ENCODE results near the gene GPI.

Gene GPI

DNA sequence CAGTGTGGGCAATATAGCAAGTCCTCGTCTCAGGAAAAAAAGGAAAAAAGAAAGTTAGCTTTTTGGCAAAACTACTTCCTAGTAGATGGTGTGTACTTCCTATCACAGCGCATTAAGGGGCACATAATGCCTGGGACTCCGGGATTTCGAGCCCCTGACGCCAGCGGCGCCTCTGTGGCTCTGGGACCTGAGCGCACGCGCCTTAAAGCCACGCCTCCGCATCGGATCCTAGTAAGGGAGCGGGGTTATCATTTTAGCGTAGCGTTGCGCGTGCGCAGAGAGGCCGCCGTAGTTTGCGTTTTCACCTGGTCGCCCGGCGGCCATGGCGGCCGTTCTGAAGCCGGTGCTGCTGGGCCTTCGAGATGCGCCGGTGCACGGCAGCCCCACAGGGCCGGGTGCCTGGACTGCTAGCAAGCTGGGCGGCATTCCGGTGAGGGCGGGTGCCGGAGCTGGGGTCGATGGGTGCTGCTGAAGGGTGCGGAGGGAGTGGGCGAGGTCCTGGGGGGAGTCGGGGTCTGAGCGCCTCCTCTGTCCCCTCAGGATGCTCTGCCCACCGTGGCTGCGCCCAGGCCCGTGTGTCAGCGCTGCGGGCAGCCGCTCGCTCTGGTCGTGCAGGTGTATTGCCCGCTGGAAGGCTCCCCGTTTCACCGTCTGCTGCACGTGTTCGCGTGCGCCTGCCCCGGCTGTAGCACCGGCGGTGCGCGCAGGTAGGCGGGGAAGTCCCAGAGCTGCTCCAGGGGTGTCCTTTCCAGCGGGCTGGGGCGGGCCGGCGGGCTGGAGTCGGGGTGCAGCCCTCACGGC is 39.3 kb downstream of the GPI start, which contains the start of gene PDCD2L:
TSS of gene PDCD2L (plus strand) at position 291 of the 801 bp plus-strand sequence. CDS start at position 323, 32 bp downstream.
- DNase-seq (ENCODE audit: low read depth), result peak; percentile 46

DNA sequence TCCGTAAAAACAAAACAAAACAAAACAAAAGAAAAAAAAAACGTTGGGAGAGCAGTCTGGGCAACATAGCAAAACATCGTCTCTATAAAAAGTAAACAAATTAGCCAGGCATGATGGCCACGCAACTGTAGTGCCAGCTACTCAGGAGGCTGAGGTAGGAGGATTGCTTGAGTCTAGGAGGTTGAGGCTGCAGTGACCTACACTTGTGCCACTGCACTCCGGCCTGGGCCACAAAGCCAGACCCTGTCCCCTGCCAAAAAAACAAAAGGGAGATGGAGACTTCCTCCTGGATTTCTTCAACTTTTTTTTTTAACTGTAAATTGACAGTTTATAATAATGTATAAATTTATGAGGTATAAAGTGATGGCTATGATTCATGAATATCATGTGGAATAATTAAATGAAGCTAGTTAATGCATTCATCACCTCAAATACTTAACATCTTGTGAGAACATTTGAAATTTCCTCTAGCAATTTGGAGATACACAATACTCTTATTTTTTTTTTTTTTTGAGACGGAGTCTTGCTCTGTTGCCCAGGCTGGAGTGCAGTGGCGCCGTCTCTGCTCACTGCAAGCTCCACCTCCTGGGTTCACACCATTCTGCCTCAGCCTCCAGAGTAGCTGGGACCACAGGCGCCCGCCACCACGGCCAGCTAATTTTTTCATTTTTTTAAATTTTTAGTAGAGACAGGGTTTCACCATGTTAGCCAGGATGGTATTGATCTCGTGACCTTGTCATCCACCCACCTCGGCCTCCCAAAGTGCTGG is 41.1 kb downstream of the GPI start:
- no peak for DNase-seq (ENCODE audit: low read depth)

DNA sequence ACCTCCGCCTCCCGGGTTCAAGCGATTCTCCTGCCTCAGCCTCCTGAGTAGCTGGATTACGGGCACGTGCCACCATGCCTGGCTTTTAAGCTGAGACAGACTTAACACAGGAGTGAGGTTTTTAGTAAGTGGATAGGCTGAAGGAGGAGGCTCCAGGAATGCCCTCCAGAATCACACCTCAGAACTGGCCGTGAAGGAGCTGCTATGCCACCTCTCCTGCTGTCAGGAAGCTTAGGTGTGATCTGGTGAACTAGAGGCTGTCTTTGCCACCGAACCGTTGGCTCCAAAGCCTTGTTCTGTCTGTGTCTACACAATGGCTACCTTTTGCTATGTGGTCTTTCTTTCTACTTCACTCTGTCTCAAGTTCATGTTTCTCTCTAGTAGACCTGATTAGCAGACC is 43.4 kb downstream of the GPI start:
- no peak for DNase-seq (ENCODE audit: low read depth)

DNA sequence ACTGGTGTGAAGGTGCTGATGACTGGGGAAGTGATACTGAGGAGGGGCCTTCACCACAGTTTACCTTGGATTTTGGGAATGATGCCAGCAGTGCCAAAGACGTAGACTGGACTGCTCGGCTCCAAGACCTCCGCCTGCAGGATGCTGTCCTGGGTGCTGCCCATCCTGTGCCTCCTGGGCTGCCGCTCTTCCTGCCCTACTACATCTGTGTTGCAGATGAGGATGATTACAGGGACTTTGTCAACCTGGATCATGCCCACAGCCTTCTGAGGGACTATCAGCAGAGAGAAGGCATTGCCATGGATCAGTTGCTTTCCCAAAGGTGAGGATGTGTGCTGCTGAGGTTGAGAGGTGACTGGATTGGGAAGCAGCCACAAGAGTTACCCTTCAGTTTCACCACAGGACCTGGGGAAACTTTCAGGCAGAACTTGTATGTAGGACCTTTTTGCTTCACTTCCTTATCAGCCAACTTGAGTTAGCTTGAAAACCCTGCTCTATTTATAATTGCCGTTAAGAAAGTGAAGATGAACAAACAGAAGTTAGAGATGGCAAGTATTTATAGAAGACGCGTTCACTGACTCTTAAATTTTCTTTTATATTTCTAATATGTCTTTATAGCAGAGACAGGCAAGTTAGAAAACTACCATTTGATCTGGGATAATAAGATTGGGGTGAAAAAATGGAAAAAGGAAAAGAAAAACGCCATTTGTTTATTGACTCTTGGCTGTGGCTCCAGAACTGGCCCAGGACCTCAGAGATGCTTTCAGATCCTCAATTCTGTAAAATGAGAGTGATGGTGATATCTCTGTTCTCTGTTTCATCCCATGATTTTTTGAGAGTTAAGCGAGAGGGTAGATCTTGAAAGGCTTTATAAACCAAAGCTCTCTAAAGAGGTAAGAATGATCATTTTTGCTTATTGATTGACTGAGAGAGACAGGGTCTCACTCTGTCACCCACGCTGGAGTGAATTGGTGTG is 44.5 kb downstream of the GPI start:
- no peak for DNase-seq (ENCODE audit: low read depth)

DNA sequence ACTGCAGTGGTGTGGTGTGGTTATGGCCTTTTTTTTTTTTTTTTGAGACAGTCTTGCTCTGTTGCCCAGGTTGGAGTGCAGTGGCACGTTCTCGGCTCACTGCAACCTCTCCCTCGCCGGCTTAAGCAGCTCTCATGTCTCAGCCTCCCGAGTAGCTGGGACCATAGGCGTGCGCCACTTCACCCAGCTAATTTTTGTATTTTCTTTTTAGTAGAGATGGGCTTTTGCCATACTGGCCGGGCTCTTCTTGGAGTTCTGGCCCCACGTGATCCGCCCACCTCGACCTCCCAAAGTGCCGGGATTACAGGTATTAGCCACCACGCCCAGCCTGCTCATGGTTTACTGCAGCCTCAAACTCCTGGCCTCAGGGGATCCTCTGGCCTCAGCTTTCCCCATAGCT is 46.2 kb downstream of the GPI start:
- no peak for DNase-seq (ENCODE audit: low read depth)

DNA sequence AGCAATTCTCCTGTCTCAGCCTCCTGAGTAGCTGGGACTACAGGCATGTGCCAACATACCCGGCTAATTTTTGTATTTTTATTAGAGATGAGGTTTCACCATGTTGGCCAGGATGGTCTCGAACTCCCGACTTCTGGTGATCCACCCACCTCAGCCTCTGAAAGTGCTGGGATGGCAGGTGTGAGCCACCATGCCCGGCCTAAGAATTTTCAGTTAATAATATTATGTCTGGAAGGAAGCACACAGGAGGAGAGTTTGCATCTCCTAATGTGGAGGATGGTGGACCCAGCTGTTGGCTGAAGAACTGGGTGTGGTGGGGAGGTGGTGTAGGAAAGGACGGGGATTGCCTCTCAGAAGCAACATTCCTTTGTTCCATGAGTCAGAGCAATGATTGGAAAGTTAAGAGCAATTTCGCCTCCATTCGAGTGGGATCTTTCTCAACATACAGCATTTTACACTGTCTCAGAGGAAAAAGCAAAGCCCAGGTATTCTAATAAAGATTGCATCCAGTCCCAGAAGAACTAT is 51.1 kb downstream of the GPI start:
- no peak for DNase-seq (ENCODE audit: low read depth)

DNA sequence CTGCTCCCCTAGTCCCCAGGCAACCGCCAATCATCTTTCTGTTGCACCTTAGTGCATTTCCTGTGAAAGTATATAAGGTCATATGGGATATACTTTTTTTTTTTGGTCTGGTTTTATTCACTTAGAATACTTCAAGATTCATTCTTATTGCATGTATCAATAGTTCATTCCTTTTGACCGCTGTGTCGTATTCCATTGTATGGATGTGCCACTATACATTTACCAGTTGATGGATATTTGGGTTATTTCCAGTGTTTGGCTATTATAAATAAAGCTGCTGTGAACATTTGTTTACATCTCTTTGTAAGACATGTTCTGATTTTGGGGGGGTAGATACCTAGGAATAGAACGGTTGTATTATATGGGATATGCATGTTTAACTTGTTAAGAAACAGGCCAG is 53.3 kb downstream of the GPI start:
- DNase-seq (ENCODE audit: low read depth), result no peak

DNA sequence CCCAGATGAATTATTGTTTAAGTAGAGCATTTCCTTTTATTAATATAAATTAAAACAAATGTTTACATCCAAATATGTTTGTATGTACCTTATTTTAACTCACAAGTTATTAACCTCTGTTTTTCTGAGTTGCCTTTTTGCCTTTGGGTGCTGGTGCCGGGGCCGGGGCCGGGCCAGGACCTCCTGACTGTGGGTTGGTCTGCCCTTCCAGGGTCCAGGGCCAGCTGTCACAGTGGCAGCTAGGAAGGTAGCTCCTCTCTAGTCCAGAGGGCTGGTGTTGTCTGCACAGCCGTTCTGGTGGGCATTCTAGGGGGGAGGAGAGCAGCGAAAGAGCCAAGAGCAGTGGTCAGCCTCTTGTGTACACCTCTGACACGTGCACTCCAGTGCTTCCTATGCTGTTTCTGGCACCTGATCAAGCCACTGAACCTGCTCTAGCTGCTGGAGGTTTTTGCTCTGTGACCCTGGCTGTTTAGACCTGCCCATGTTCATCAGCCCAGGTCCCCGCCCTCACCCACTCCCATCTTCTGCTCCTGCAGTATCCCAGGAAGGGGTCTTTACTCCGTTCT is 61.2 kb downstream of the GPI start:
- no peak for DNase-seq (ENCODE audit: low read depth)

DNA sequence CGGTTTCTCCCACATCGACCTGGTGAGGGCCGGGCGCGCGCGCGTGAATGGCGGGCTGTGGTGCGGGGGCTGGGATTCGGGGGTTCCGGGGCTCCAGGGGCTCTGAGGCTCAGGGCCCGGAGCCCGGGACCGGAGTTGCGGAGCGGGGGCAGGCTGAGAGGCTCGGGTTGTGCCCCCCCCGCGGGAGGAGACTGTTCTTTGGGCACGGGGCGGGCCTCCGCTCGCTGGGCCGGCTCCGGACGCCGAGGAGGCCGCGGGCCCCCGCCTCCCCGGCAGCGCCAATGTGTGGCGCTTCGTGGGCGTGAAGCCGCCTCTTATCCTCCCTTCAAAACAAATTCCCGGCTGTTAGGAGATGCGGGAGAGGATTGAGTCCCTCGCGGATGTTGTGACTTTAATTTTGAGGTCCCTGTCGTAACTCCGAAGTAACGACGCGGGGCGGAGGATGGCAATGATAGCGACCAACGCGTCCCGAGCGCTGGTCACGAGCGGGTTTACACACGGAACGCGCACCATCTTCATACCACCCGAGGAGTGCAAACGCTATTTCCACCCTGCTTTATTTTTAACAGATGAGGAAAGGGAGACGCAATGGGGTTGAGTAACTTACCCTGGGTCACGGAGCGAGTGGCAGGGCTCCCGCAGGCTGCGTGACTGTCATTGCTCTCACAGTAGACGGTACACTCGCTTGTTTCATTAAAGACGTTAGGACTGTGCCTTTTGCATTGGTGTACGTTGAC is 63.7 kb downstream of the GPI start:
- no peak for DNase-seq (ENCODE audit: low read depth)

DNA sequence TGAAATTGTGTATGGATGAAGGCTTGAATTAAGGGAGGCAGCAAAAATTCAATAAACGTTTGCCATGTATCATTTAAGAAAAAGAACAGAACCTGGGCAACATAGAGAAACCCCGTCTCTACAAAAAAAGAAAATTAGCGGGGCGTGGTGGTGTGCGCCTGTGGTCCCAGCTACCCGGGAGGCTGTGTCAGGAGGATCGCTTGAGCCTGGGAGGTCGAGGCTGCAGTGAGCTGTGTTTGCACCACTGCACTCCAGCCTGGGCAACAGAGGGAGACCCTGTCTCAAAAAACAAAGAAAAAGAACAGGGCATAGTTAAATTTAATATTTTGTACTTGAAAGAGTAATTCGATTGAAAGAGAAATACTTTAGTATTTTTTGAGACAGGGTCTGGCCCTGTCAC is 64.6 kb downstream of the GPI start:
- DNase-seq (ENCODE audit: low read depth), result no peak

DNA sequence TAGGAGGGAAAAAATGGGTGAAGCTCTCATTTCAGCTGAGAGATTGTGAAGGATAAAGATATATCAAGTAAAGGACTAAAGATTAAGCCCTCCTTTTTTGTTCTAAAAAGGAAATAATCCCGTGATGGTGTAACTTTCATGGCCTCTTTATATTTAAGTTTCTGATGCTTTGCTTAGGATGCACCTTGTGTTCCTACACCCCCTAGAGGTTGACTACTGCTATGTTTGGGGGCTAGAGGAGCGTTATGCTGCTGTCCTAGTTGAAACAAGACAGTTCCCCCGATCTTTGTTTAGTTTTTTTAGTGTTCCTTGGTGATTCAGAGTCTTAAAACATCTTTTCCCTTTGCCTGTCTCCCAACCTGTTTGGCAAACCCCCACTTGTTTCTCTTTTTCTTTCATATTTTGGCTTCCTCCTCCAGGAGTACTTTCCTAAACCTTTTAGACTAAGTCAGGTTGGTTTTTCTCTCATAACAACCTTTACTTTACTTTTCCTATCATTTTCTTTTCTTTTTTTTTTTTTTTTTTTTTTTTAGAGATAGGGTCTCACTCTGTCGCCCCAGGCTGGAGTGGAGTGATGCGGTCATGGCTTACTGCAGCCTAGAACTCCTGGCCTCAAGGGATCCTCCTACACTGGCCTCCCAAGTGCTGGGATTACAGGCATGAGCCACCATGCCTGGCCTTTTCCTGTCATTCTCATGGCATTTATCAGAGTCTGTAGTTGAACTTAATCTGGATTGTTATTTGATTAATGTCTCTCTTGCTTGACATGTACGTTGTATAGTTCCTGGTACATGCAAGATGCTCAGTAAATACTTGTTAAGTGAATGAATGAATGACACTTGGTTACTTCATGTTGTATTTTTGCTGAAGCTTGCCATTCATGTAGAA is 66.0 kb downstream of the GPI start:
- DNase-seq (ENCODE audit: low read depth), result no peak

DNA sequence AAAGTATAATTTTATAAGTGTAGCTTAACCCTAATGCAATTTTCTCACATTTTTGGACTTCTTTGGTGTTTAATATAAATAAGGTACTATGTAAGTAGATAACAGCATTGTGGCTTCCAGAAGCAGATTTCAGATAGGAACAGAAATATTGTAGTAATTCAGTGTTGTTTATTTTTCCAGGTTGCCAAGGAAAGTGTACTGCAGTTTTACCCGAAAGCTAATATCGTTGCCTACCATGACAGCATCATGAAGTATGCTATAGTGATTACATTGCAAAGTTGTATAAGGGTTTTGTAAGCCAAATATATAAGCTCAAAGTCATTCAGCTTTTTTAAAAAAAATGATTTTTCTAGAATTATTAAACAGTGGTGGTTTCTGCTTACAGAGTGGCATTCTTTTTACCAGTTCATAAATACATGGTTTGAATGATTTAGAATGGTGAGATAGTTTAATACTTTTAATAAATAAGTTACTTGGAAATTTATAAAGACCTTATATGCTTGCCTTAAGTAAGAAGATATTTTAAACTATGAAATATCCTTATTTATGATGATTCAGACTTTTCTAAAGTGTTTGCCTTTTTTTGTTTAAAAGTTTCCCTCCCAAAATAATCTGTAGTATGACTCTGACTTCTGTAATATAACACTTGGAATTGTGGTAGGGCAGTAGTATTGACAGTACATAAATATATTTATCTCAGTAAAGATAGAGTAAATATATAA is 66.8 kb downstream of the GPI start:
- no peak for DNase-seq (ENCODE audit: low read depth)

DNA sequence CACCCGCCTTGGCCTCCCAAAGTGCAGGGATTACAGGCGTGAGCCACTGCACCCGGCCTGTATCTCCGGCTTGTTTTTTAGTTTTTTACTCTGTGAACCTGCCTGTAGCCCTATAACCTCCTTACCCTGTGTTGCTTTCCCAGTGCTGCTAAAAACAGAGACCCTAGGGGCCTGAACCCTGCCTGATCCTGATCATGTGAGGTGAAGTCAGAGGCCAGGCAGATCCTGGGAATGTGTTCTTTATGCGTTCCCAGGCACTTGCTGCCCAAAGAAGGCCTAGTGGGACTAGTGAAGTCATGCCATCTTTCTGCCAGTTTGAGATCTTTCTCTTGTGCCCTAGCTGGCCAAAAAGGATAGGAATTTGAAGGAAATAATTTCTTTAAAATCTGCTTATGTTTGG is 67.8 kb downstream of the GPI start:
- no peak for DNase-seq (ENCODE audit: low read depth)

DNA sequence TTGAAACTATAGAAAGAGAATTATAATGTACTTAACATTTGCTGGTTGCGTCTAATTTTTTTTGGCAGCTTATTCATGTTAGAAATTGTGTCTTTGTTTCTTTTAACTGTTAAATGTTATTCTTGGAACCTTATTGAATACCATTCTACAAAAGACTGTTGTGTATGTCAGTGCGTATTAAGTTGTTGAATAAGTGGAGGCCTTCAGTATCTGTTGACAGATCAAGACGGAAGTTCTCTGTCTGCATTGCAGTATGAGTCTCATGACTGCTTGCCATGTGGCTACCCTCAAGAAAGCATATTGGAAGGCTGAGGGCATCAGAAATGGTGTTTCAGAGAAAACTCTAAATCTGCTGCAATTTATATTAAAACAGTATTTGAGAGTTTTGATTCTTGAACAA is 71.7 kb downstream of the GPI start:
- DNase-seq (ENCODE audit: low read depth), result no peak

DNA sequence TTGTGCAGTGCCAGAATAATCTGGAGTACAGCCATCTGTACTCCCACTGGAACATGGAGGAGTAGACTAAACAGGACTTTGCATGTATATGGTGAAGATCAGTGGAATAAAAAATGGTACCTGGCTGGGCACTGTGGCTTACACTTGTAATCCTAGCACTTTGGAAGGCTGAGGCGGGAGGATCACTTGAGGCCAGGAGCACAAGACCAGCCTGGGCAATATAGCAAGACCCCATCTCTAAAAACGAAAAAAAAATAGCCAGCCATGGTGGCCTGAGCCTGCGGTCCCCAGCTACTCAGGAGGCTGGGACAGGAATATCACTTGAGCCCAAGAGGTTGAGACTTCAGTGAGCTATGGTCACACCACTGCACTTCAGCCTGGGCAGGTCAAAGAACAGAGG is 83.2 kb downstream of the GPI start:
- no peak for DNase-seq (ENCODE audit: low read depth)

All from non-pigmented ciliary epithelial cell (primary cell).